ENCODE data around the gene BEND6.

The BEND6 gene

GRCh38 chr6:56938649-56939191 lies 16.2 kb upstream of the BEND6 start:
- in situ Hi-C loops (cut with MboI; ENCODE audit: low sequenced_read_pairs), result no loop called here

GRCh38 chr6:56940463-56940862 lies 14.4 kb upstream of the BEND6 start:
- in situ Hi-C loops (cut with MboI; ENCODE audit: low sequenced_read_pairs), result no loop called here

GRCh38 chr6:56940977-56941376 lies 13.9 kb upstream of the BEND6 start:
- in situ Hi-C loops (cut with MboI; ENCODE audit: low sequenced_read_pairs), result no loop called here

- in situ Hi-C loops (cut with MboI; ENCODE audit: low sequenced_read_pairs), result no loop called here
Observed at GRCh38 chr6:56944661-56945060, 10.2 kb upstream of the BEND6 start.

GRCh38 chr6:56946368-56946767 lies 8.5 kb upstream of the BEND6 start:
- in situ Hi-C loops (cut with MboI; ENCODE audit: low sequenced_read_pairs), result no loop called here

DNA sequence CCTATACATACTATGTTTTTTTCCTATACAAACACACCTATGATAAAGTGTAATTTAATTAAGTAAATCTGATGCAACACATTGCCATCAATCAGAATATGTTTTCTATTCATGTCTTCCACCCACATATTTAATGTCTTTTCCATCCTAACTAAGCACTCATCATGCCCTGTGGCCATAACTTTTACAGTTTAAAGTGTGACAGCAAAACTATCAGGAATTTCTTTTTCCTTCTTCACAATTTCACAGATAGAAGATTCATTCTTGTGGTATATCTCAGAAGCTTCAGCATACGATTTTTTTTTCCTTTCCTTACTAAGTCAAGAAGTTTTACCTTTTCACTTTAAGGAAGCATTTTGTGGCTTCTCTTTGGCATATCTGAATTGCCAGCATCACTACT lies 7.0 kb upstream of the BEND6 start:
- in situ Hi-C loops (cut with MboI; ENCODE audit: low sequenced_read_pairs), result no loop called here

DNA sequence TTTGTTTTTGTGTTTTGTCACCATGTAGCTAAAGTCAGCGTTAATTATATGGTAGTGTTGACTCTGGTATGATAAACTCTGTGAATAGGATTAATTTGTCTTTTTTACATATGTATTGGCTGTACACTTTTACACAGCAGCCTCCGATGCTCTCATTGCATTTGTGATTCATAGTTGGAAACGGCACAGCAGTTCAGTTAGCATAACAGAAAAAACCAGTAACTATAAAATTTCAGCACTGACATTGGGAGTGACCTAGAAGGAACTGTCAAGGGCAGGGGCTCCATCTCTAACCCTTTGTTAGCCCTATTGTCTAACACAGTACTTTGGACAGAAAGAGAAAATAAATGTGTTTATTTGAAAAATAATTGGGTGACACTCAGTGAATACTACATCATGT lies 5.6 kb upstream of the BEND6 start:
- in situ Hi-C loops (cut with MboI; ENCODE audit: low sequenced_read_pairs), result no loop called here

GRCh38 chr6:56949925-56950495 lies 4.9 kb upstream of the BEND6 start:
- in situ Hi-C loops (cut with MboI; ENCODE audit: low sequenced_read_pairs), result no loop called here

- in situ Hi-C loops (cut with MboI; ENCODE audit: low sequenced_read_pairs), result no loop called here
Observed at GRCh38 chr6:56951049-56951831, 3.7 kb upstream of the BEND6 start.

DNA sequence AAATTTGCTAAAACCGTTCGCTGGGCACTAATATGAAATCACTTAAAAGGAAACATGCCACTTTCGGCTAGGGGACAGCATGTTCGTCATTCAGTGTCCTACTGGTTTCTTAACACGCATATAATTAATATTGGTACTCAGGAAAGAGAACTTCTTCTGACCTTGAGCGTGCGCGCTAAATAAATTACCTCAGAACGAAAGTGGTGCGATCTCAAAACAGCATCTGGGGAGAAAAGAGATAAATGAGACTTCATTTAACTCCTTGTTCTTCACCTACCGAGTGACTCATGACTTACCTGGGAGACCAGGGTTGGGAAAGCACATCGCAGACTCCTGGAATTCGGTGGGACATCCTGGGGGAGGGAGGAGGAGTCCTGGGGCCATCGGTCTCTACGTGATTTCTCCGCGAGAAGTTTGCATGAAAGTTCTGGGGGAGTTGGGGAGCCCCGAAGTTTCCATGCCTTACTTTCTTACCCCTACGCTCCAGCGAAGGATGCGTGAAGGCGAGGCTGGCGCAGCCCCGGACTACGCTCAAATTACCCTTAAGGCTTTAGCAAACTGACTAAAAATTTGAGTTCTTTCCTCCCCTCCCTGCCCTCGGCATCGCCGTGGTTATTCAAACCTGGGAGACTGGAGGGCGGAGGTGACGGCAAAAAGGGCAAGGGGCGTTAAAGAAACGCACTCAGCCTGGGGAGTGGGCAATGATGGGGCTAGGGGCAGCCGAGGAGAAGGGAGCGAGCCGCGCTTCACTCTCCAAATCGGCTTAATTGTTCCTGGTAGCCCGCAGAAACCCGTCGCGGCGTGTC lies 1.1 kb upstream of the BEND6 start:
- in situ Hi-C loops (cut with MboI; ENCODE audit: low sequenced_read_pairs), result no loop called here

DNA sequence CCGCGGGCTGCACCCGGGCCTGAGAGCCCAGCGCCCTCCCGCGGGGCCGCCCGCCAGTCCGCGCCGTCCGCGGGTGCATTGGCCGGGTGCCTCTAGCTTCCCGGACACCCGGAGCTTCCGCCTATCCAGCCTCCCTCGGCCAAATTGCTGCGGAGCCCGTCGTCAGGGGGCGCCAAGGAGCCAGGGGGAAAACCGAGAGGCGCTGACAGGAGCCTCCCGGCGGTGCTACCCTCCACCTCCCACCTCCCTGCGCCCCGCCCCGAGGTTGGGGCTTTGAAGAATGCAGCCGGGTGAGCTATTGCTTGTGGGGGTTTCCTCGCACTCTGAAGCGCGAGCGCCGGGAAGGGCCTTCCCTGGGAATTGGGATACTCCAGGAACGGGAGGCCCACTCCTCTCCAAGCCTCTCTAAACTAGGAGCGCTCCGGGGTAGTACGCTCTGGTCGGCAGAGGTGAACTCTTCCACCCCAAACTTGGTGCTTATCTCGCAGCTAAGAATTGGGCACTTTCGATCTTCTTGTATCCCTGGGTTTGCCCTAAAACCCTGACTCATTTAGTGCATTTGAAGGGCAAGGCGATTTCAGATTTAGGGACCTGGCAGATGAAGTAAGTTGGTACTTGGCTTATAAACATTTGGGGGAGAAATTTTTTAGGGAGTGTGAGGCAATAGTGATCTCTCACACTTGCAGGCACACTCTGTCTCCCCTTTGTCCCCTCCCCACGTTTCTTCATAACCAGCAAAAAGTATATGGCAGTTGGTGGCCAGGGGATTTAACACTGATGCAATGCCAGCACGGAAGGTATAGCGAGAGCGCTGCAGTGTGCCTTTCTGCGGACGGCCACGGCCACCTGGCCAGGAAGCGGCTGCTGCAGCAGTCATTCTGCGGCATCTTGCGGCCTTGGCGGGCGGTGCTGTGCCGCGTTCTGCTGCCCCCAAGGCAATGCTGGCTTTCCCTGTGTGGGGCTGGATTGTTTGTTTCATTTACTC lies 556 bp downstream of the BEND6 start:
- in situ Hi-C loops (cut with MboI; ENCODE audit: low sequenced_read_pairs), result no loop called here

GRCh38 chr6:56956491-56956890 lies 1.6 kb downstream of the BEND6 start:
- in situ Hi-C loops (cut with MboI; ENCODE audit: low sequenced_read_pairs), result no loop called here

DNA sequence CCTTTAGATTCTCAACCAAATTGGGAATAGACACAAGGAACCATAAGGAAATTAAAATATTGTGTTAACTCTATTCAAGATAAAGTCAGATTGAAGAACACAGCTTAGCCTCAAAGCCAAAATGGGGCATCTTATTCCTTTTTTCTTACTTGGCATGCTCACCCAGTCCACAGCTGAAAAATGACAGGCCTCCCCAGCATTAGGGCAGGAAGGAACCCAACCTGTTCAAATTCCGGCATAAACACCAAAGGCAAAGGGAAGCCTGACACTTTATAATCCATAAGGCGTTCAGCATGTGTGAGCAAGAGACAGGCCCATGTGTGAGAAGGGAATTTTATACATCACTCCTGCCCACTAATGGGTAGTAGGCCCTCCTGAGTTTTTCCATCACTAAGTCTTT lies 2.9 kb downstream of the BEND6 start:
- in situ Hi-C loops (cut with MboI; ENCODE audit: low sequenced_read_pairs), result no loop called here

- in situ Hi-C loops (cut with MboI; ENCODE audit: low sequenced_read_pairs), result no loop called here
Observed at GRCh38 chr6:56958481-56958880, 3.6 kb downstream of the BEND6 start.

- in situ Hi-C loops (cut with MboI; ENCODE audit: low sequenced_read_pairs), result no loop called here
Observed at GRCh38 chr6:56959094-56959493, 4.2 kb downstream of the BEND6 start.

- in situ Hi-C loops (cut with MboI; ENCODE audit: low sequenced_read_pairs), result no loop called here
Observed at GRCh38 chr6:56959938-56960337, 5.0 kb downstream of the BEND6 start.

GRCh38 chr6:56961151-56961550 lies 6.2 kb downstream of the BEND6 start:
- in situ Hi-C loops (cut with MboI; ENCODE audit: low sequenced_read_pairs), result no loop called here

GRCh38 chr6:56962441-56962840 lies 7.5 kb downstream of the BEND6 start:
- in situ Hi-C loops (cut with MboI; ENCODE audit: low sequenced_read_pairs), result no loop called here

DNA sequence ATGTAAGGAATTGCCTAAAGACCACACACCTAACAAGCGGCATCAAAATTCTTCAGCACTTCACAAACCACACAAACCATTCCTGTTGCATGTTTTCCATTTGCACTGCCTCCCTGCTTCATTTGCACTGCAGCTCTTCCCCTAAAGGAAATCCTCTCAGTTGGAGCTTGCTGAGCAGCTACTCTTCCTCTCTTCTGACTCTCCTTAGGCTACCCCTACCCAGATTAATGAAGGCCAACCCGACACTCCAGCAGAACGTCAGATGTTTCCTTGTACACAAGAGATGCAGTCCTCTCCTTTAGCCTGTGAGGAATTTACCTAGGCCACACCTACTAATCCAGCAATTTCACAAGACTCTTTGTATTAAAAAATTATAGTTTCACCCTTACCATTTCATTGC lies 8.1 kb downstream of the BEND6 start:
- in situ Hi-C loops (cut with MboI; ENCODE audit: low sequenced_read_pairs), result no loop called here

- in situ Hi-C loops (cut with MboI; ENCODE audit: low sequenced_read_pairs), result no loop called here
Observed at GRCh38 chr6:56963793-56964192, 8.9 kb downstream of the BEND6 start.

- in situ Hi-C loops (cut with MboI; ENCODE audit: low sequenced_read_pairs), result no loop called here
Observed at GRCh38 chr6:56965126-56965525, 10.2 kb downstream of the BEND6 start.
